ENCODE data around the gene TRPC4AP. TPM values are rescaled to one million over a fixed set of nuclear protein-coding genes. Genes with fewer than 3 reads are reported as not detected.

The TRPC4AP gene
- total RNA-seq, 1 experiment from 2014 or later, result 48.6 TPM

DNA sequence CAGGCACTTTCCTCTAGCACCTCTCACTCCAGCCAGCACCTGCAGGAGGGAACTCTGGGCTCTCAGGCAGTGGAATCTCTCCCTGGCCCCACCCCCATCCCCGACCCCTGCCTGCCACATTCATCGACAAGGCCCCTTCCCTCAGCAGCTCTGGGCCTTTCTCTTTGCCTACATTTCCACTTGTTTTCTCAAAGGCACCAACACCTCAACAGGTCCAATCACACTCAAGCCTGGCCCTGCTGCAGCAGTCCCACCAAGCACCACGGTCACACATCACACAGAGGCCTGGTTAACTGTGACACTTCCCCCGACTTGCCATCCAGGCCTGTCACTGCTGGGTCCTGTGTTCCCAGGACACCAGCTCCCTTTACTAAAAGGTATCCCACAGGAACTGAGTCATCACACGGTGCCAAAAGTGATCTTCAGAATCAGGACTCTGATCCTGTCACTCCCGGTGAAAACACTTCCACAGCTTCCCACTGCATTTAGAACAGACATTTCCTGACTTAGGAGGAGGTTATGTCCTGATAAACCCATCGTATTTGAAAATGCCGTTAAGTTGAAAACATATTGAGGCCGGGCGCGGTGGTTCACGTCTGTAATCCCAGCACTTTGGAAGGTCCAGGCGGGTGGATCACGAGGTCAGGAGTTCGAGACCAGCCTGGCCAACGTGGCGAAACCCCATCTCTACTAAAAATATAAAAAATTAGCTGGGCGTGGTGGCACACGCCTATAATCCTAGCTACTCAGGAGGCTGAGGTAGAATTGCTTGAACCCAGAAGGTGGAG is 82.0 kb downstream of the TRPC4AP start:
- CTCF ChIA-PET, result no interaction called here
- Histone ChIP-seq H3K9ac (ENCODE audit: low read length) (no peak overlapping the region), H3K36me3 (ENCODE audit: control insufficient read depth in 1 of 2, insufficient read depth in 2 of 2, low read length in 2 of 2) (peaks cover 40 to 44% of the 10 kb centered on the region in 2 experiments; a peak in 3 of 4 replicates), H3K27ac (ENCODE audit: low read depth, low read length) (no peak overlapping the region), H3K4me1 (ENCODE audit: control insufficient read depth in 1 of 2, insufficient read depth in 2 of 2, low read length in 2 of 2) (no peaks in the 10 kb centered on the region), H3K9me3 (ENCODE audit: control insufficient read depth in 1 of 2, insufficient read depth in 1 of 2, low read depth in 1 of 2, low read length in 2 of 2) (no peaks in the 10 kb centered on the region), H2AFZ (ENCODE audit: low read depth, low read length, poor library complexity, severe bottlenecking) (no peak overlapping the region), H3K27me3 (ENCODE audit: insufficient read depth, low read length) (no peaks in the 10 kb centered on the region), H3K4me3 (replicated peaks in 1 of 2; ENCODE audit: low read depth in 1 of 2, low read length in 2 of 2) (no peak overlapping the region), H3K9me2 (ENCODE audit: insufficient read depth) (no peaks in the 10 kb centered on the region), H3K79me2 (ENCODE audit: insufficient read depth, low read length) (no peaks in the 10 kb centered on the region), H4K20me1 (ENCODE audit: insufficient read depth) (no peaks in the 10 kb centered on the region), H3K4me2 (ENCODE audit: low read length) (no peak overlapping the region)
- ATAC-seq, result no peak
- POLR2A ChIA-PET, result no interaction called here
- RAD21 ChIA-PET (ENCODE audit: low non-redundant PET in 1 of 2, low total read pairs in 2 of 2, uncharacterized antibody in 2 of 2, unreplicated experiment in 2 of 2), result no interaction called here
- intact Hi-C loops (cut with micrococcal nuclease), result no loop called here
- TF ChIP-seq EZH2 (IDR thresholded peaks at IDR 0.05) (no peak), MAX (IDR thresholded peaks at IDR 0.05) (no peak), SP1 (IDR thresholded peaks at IDR 0.05; ENCODE audit: low read depth) (no peak), FOSL1 (IDR thresholded peaks at IDR 0.05; ENCODE audit: low read depth) (no peak), ELF1 (IDR thresholded peaks at IDR 0.05; ENCODE audit: borderline replicate concordance, low read depth) (no peak)
- no peak for DNase-seq (ENCODE audit: low read depth, low spot score)
- BruUV-seq (replicated peaks), result no TSS peak

- Histone ChIP-seq H3K79me2 (ENCODE audit: insufficient read depth, low read length) (no peaks in the 10 kb centered on the region), H4K20me1 (ENCODE audit: insufficient read depth) (no peaks in the 10 kb centered on the region), H3K4me1 (ENCODE audit: control insufficient read depth in 1 of 2, insufficient read depth in 2 of 2, low read length in 2 of 2) (no peaks in the 10 kb centered on the region), H3K27me3 (ENCODE audit: insufficient read depth, low read length) (no peaks in the 10 kb centered on the region), H3K4me3 (replicated peaks in 1 of 2; ENCODE audit: low read depth in 1 of 2, low read length in 2 of 2) (no peak overlapping the region), H2AFZ (ENCODE audit: low read depth, low read length, poor library complexity, severe bottlenecking) (no peak overlapping the region), H3K9ac (ENCODE audit: low read length) (no peak overlapping the region), H3K36me3 (ENCODE audit: control insufficient read depth in 1 of 2, insufficient read depth in 2 of 2, low read length in 2 of 2) (peaks cover 41 to 49% of the 10 kb centered on the region in 2 experiments), H3K9me3 (ENCODE audit: control insufficient read depth in 1 of 2, insufficient read depth in 1 of 2, low read depth in 1 of 2, low read length in 2 of 2) (no peaks in the 10 kb centered on the region), H3K4me2 (ENCODE audit: low read length) (no peak overlapping the region), H3K27ac (ENCODE audit: low read depth, low read length) (no peak overlapping the region), H3K9me2 (ENCODE audit: insufficient read depth) (no peaks in the 10 kb centered on the region)
- intact Hi-C loops (cut with micrococcal nuclease), result no loop called here
- POLR2A ChIA-PET, result no interaction called here
- CTCF ChIA-PET, result no interaction called here
- ATAC-seq (no peak), DNase-seq (ENCODE audit: low read depth, low spot score) (no peak)
- TF ChIP-seq TCF7L2 (IDR thresholded peaks at IDR 0.05; ENCODE audit: borderline replicate concordance, extremely low read depth, insufficient read depth, insufficient read length) (no peak), ZBTB33 (IDR thresholded peaks at IDR 0.05; ENCODE audit: extremely low read depth, insufficient replicate concordance, low read length) (no peak), SIN3A (IDR thresholded peaks at IDR 0.05; ENCODE audit: low read depth) (no peak), EGR1 (IDR thresholded peaks at IDR 0.05; ENCODE audit: low read depth) (no peak), POLR2A (IDR thresholded peaks at IDR 0.05; ENCODE audit: borderline replicate concordance, extremely low read depth, insufficient read depth, insufficient read length) (no peak)
- RAD21 ChIA-PET (ENCODE audit: low non-redundant PET in 1 of 2, low total read pairs in 2 of 2, uncharacterized antibody in 2 of 2, unreplicated experiment in 2 of 2), result no interaction called here
- BruUV-seq (replicated peaks), result no TSS peak
Measured at GRCh38 chr20:35009665-35010328, 82.8 kb downstream of the TRPC4AP start.
